Adrenal gland (tissue), 12 donors: ENCODE data around the gene MATK. TPM values are rescaled to one million over a fixed set of nuclear protein-coding genes. Genes with fewer than 3 reads are reported as not detected.

Experiments used
- DNase-seq, 7 donors: peaks; one replicate each; pipeline ENCODE4 v3.0.0-alpha.2; 2019 to 2020
- H3K27ac ChIP-seq, 5 donors: fragments of 200-600 bp; sonication (generic) in 4 of 5; 1 replicate in 3 of 5; 2 replicates in 2 of 5; pipeline versions ENCODE4 v1.5.1 to v1.8.0; 2016 to 2020; ENCODE audit warnings: mild to moderate bottlenecking in 1 of 5
- H3K27me3 ChIP-seq: fragments of 200-600 bp; 2 replicates; pipeline ENCODE4 v1.8.0; 2021
- H3K36me3 ChIP-seq, 2 donors: fragments of 200-600 bp; replicated peaks in 1 of 2; 1 replicate in 1 of 2; 2 replicates in 1 of 2; pipeline versions ENCODE4 v1.5.1 to v1.8.0; 2018 to 2022
- H3K4me1 ChIP-seq, 2 donors: fragments of 200-600 bp; replicated peaks in 1 of 2; 1 replicate in 1 of 2; 2 replicates in 1 of 2; pipeline versions ENCODE4 v1.5.1 to v1.8.0; 2018 to 2021
- H3K4me3 ChIP-seq, 4 donors: fragments of 200-600 bp; sonication (generic) in 3 of 4; one replicate each; pipeline ENCODE4 v1.5.1; 2016 to 2018
- H3K9me3 ChIP-seq, 3 donors: fragments of 200-600 bp; sonication (generic) in 1 of 3; replicated peaks in 1 of 3; 1 replicate in 2 of 3; 2 replicates in 1 of 3; pipeline versions ENCODE4 v1.5.1 to v1.8.0; 2016 to 2021
- CTCF ChIP-seq, 6 experiments: fragments of 450-650 bp in 4 of 6; fragments of 200-600 bp in 2 of 6; sonication (generic) in 1 of 6; IDR thresholded peaks; 1 replicate in 5 of 6; 2 replicates in 1 of 6; pipeline versions ENCODE4 v1.5.1 to v1.8.0; 2016 to 2021; ENCODE audit warnings: antibody characterized with exemption in 6 of 6, mild to moderate bottlenecking in 2 of 6, moderate library complexity in 1 of 6
- POLR2A ChIP-seq, 2 donors: fragments of 450-650 bp; IDR thresholded peaks; one replicate each; pipeline ENCODE4 v1.6.1; 2017; ENCODE audit warnings: antibody characterized with exemption in 2 of 2, mild to moderate bottlenecking in 2 of 2, moderate library complexity in 1 of 2
- WGBS, 4 donors: extraction: QIAGEN DNeasy Blood & Tissue Kit in 2 of 4; methylation state at CpG; one replicate each; pipeline versions ENCODE4 v1.1.5 to v1.1.7; 2013 to 2017; 5-methylcytosine and 5-hydroxymethylcytosine counted together
- intact Hi-C, 2 donors: fragments of 100-400 bp; cut with DNase I; formaldehyde crosslinking; loops; one replicate each; pipeline versions ENCODE4 v1.14.1 to v1.15.0; 2022 to 2023
- polyA plus RNA-seq, 3 donors: library from polyadenylated mRNA; stranded (reverse); fragments of 200-250 nt in 2 of 3; fragments of 350-450 nt in 1 of 3; fragmentation: Illumina TruSeq in 1 of 3; extraction: RNeasy Lipid Tissue Mini Kit (QIAGEN cat#74804) in 1 of 3; gene quantifications; one replicate each; pipeline ENCODE4 v1.2.3, GENCODE V29; 2013 to 2014
- total RNA-seq, 9 donors: library from RNA; depleted of rRNA in 4 of 9; stranded (reverse); fragments of >200 nt in 4 of 9; fragments of 120-200 nt in 1 of 9; fragmentation: NEBNext Ultra II Directional in 1 of 9; extraction: Animal tissue kit (Norgen Biotek cat#: 25700) in 1 of 9; gene quantifications; one replicate each; pipeline versions ENCODE4 v1.1.0 to v1.2.4, GENCODE V29; 2013 to 2023
- donor health status: healthy with polysubstance abuse.
- donor health status: Bipolar disorder and iron deficiency.
- donor health status: DM: yes; HTN: yes; CAD: no.
- donor health status: DM: no; HTN: no; CAD: no.
- donor health status: DM: no; HTN: no; CAD: no.
- donor health status: DM: yes; HTN: yes; CAD: no.

MATK gene
- total and polyA plus RNA-seq, 12 donors = 0.26 to 20.7 (median 1.4) TPM

DNA sequence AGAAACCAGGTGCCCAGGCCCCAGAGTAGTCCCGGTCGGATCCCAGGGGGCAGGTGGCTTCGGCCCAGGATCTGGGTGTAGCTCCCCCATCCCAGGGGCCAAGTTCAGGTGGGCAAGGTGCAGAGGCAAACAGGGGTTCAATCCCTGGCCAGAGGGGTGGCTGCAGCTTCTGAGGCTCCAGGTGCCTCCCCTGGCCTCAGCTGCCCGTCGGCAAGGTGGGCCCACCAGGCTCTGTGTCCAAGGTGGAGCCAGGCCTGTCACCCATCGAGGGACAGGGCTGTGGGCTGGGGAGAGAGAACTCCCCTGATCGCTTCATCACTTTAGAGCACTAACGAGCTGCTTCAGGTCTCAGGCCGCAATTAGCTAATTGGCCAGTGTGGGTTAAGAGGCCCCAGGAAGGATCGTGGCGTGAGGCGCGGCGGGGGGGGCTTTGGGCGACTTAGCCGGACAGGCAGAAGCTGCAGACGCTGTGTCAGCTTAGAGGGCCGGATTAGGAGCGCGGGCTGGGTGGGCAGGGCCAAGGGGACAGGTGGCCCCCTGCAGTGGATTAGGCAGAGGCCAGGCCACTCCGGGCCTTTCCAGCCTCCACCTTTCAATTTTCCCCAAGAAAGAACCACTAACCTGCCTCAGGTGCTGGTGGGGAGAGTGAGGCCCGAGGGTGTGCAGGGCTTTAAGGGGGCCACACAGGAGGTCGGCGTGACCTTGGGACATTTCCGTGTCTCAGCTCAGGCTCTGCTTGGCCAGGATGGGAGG, 11.4 kb downstream of the MATK start:
- 53 to 86% (median 71%) methylated on average over 15 to 25 of the region's 25 CpGs for WGBS, 4 donors
- DNase-seq = no peak

DNA sequence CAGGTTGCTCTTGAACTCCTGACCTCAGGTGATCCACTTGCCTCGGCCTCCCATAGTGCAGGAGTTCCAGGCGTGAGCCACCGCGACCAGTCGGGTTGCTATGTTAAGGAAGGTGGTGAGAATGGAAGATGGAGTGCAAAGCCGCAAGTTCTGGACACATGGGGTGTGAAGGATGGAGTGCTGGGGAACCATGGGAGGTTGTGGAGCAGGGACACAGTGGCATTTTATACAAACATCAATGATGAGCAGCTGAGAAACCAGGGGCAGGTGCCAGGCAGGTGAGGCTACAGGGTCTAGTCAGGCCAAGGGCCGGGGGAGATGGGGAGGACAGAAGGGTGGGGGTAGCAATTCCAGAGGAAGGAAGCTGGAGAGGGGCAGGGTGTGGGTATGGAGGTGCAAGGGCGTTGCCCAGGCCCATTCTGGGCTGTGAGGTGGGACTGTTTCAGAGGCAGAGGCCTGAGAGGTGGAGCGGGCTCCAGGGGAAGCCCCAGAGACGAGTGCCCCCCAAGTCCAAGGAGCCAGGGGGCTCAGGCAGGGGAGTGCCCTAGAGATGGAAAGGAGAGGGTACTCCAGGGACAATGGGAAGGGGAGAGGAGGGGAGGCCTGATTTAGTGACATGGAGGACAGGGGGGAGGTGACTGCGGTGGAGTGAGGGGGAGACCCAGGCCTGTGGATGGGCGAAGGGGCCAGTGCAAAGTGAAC, 12.2 kb downstream of the MATK start:
- TF ChIP-seq CTCF (IDR thresholded peaks at IDR 0.05) (no peak), POLR2A (IDR thresholded peaks at IDR 0.05) (no peak)
- Histone ChIP-seq H3K9me3 (no peaks in the 10 kb centered on the region), H3K27ac (no peak overlapping the region), H3K36me3 (no peaks in the 10 kb centered on the region), H3K27me3 (no peaks in the 10 kb centered on the region), H3K4me1 (no peaks in the 10 kb centered on the region), H3K4me3 (no peak overlapping the region)
- intact Hi-C loops = no loop called here
- no peak for DNase-seq
- 84 to 88% (median 86%) methylated on average over 12 of the region's 12 CpGs for WGBS, 4 donors

More for the DNA sequence above, 11.4 kb downstream of the MATK start:
- TF ChIP-seq CTCF (IDR thresholded peaks at IDR 0.05) (no peak), POLR2A (IDR thresholded peaks at IDR 0.05) (no peak)
- no peaks in the 10 kb centered on the region for H3K9me3 ChIP-seq
- no peak overlapping the region for H3K27ac ChIP-seq
- H3K4me1 ChIP-seq = no peaks in the 10 kb centered on the region
- intact Hi-C loops = no loop called here
- no peaks in the 10 kb centered on the region for H3K27me3 ChIP-seq
- H3K36me3 ChIP-seq = no peaks in the 10 kb centered on the region
- no peak overlapping the region for H3K4me3 ChIP-seq

DNA sequence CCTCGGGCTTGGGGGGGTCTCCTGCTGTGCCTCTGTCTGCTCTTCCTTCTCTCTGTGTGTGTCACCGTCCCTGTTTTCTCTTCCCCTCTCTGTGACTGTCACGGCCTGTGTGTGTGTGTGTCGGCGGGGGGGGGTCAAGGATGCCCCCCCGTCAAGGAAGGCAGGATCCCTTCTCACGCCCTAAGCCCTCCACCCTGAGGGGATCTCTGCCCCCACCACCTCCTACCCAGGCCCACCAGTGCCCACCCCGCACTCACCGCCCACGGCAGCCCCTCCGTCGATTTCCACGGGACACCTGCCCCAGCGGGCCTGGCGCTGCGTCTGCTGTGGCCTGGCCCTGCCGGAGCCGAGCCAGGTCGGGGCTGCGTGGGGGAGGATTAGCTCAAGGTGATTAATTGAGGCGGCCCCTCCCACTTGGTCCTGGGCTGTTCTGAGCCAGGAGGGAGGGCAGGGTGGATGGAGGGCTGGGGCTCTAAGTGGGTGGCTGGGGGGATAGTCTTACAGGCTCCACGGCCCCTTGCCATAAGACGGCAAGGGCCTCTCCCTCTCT, 14.2 kb downstream of the MATK start, which contains the start of gene RAX2:
RAX2 (minus strand) TSS at position 323 of the 550 bp plus-strand sequence. CDS start 486 bp downstream, outside the sequence.
- Histone ChIP-seq H3K36me3 (peaks cover 0 to 10% of the 10 kb centered on the region in 2 donors), H3K27me3 (no peaks in the 10 kb centered on the region), H3K9me3 (no peaks in the 10 kb centered on the region), H3K4me3 (no peak within 1 kb of the TSS), H3K4me1 (no peaks in the 10 kb centered on the region), H3K27ac (no peak within 1 kb of the TSS)
- no peak for TF ChIP-seq POLR2A (IDR thresholded peaks at IDR 0.05)
- TF ChIP-seq CTCF (IDR thresholded peaks at IDR 0.05) = no peak
- 26 to 39% (median 34%) methylated on average over 9 to 23 of the region's 23 CpGs for WGBS, 4 donors
- no peak for DNase-seq
- intact Hi-C loops = no loop called here
